Right atrium auricular region (tissue), 2 donors: ENCODE results near the gene ABCC10. TPM values are rescaled to one million over a fixed set of nuclear protein-coding genes. Genes with fewer than 3 reads are reported as not detected.

Experiments used
- DNase-seq: peaks from one replicate; pipeline ENCODE4 v3.0.0-alpha.2; 2019; ENCODE audit warnings: low spot score
- H3K27ac ChIP-seq, 2 donors: fragments of 200-600 bp; sonication (generic); 1 replicate in 1 of 2; 2 replicates in 1 of 2; pipeline ENCODE4 v1.5.1; 2016 to 2019
- H3K27me3 ChIP-seq, 2 donors: fragments of 200-600 bp; sonication (generic); one replicate each; pipeline versions ENCODE4 v1.5.1 to v1.6.0; 2017 to 2019
- H3K36me3 ChIP-seq: fragments of 200-600 bp; sonication (generic); one replicate; pipeline ENCODE4 v1.5.1; 2016
- H3K4me1 ChIP-seq, 2 donors: fragments of 200-600 bp; sonication (generic); one replicate each; pipeline versions ENCODE4 v1.5.1 to v1.6.0; 2017 to 2019
- H3K4me3 ChIP-seq, 2 donors: fragments of 200-600 bp; sonication (generic); 1 replicate in 1 of 2; 2 replicates in 1 of 2; pipeline ENCODE4 v1.5.1; 2017 to 2019; ENCODE audit warnings: mild to moderate bottlenecking in 1 of 2, moderate library complexity in 1 of 2
- H3K9me3 ChIP-seq, 2 donors: fragments of 200-600 bp; sonication (generic); one replicate each; pipeline ENCODE4 v1.5.1; 2019
- CTCF ChIP-seq, 2 donors: fragments of 200-600 bp; sonication (generic); IDR thresholded peaks; one replicate each; pipeline ENCODE4 v1.5.1; 2019; ENCODE audit warnings: antibody characterized with exemption in 2 of 2
- total RNA-seq, 2 donors: library from RNA; depleted of rRNA; stranded (reverse); fragments of >200 nt; gene quantifications; one replicate each; pipeline ENCODE4 v1.1.0, GENCODE V29; 2016

The ABCC10 gene
- total RNA-seq, 2 donors from 2014 or later: 7.1 to 7.8 TPM

- Histone ChIP-seq H3K4me3 (peak overlapping the region; percentile 66 to 82), H3K36me3 (peaks cover 5% of the 10 kb centered on the region), H3K9me3 (no peaks in the 10 kb centered on the region), H3K27ac (peak overlapping the region; percentile 83 to 89), H3K27me3 (no peaks in the 10 kb centered on the region), H3K4me1 (peaks cover 0 to 19% of the 10 kb centered on the region in 2 donors)
- DNase-seq: no peak
- no peak for TF ChIP-seq CTCF (IDR thresholded peaks at IDR 0.05)
Measured at GRCh38 chr6:43428112-43428570, 800 bp downstream of the ABCC10 start.

GRCh38 chr6:43428874-43429273 lies 1.5 kb downstream of the ABCC10 start:
- DNase-seq: no peak
- TF ChIP-seq CTCF (IDR thresholded peaks at IDR 0.05): no peak
- H3K9me3 ChIP-seq: no peaks in the 10 kb centered on the region
- no peaks in the 10 kb centered on the region for H3K27me3 ChIP-seq
- peaks cover 0 to 25% of the 10 kb centered on the region in 2 donors for H3K4me1 ChIP-seq
- peak overlapping the region in 1 of 2 donors; percentile 83 for H3K27ac ChIP-seq
- H3K36me3 ChIP-seq: peaks cover 5% of the 10 kb centered on the region
- H3K4me3 ChIP-seq: peak overlapping the region in 1 of 2 donors; percentile 66

- Histone ChIP-seq H3K36me3 (peaks cover 5% of the 10 kb centered on the region), H3K4me3 (no peak overlapping the region), H3K9me3 (no peaks in the 10 kb centered on the region), H3K27me3 (no peaks in the 10 kb centered on the region), H3K27ac (no peak overlapping the region), H3K4me1 (peaks cover 0 to 55% of the 10 kb centered on the region in 2 donors)
- TF ChIP-seq CTCF (IDR thresholded peaks at IDR 0.05): no peak
- no peak for DNase-seq
Measured at GRCh38 chr6:43432009-43432945, 4.9 kb downstream of the ABCC10 start.

- no peak for TF ChIP-seq CTCF (IDR thresholded peaks at IDR 0.05)
- H3K36me3 ChIP-seq: peaks cover 5% of the 10 kb centered on the region
- no peak overlapping the region for H3K4me3 ChIP-seq
- no peaks in the 10 kb centered on the region for H3K27me3 ChIP-seq
- no peaks in the 10 kb centered on the region for H3K9me3 ChIP-seq
- DNase-seq: no peak
- H3K27ac ChIP-seq: no peak overlapping the region
- H3K4me1 ChIP-seq: peaks cover 0 to 57% of the 10 kb centered on the region in 2 donors
Measured at GRCh38 chr6:43433148-43433547, 5.8 kb downstream of the ABCC10 start.

GRCh38 chr6:43434001-43434840 lies 6.9 kb downstream of the ABCC10 start:
- Histone ChIP-seq H3K9me3 (no peaks in the 10 kb centered on the region), H3K36me3 (peaks cover 13% of the 10 kb centered on the region)
- DNase-seq: no peak

More at GRCh38 chr6:43434001-43434840, 6.9 kb downstream of the ABCC10 start:
- no peak for TF ChIP-seq CTCF (IDR thresholded peaks at IDR 0.05)
- peak overlapping the region; percentile 71 to 84 for H3K27ac ChIP-seq
- no peak overlapping the region for H3K4me3 ChIP-seq
- H3K4me1 ChIP-seq: peaks cover 0 to 47% of the 10 kb centered on the region in 2 donors
- no peaks in the 10 kb centered on the region for H3K27me3 ChIP-seq
